ENCODE results near the gene HRK. TPM values are rescaled to one million over a fixed set of nuclear protein-coding genes. Genes with fewer than 3 reads are reported as not detected.

The HRK gene
- total and polyA plus RNA-seq, 10 of the 15 experiments (the other 5 are each of a cell fraction or from before 2014, with no cell fraction given) = not detected

- BruUV-seq (replicated peaks) = no TSS peak
- no peak overlapping the region for H3K9ac ChIP-seq (ENCODE audit: control insufficient read depth, insufficient read depth, low read length)
- intact Hi-C loops (cut with micrococcal nuclease; ENCODE audit: unreplicated experiment) = no loop called here
- ChIA-PET POLR2A (no interaction called here), SMC1A (ENCODE audit: uncharacterized antibody, unreplicated experiment) (no interaction called here), CTCF (no interaction called here), RAD21 (ENCODE audit: unreplicated experiment) (no interaction called here)
- no peak overlapping the region for H3K27ac ChIP-seq (ENCODE audit: control insufficient read depth, insufficient read depth)
- in situ Hi-C loops (cut with MboI) = no loop called here
- H3K9me3 ChIP-seq (replicated peaks; ENCODE audit: control insufficient read depth, insufficient read depth, low read length) = no peaks in the 10 kb centered on the region
- FAIRE-seq (no peak), DNase-seq (ENCODE audit: low read depth, low spot score) (no peak), ATAC-seq (no peak)
- no peak overlapping the region for H3K4me3 ChIP-seq
- H3K79me2 ChIP-seq (ENCODE audit: control insufficient read depth, insufficient read depth, low read length) = no peaks in the 10 kb centered on the region
- no peak for TF ChIP-seq ZNF687 (IDR thresholded peaks at IDR 0.05)
- no peak for TF ChIP-seq NBN (IDR thresholded peaks at IDR 0.05)
- no peak for TF ChIP-seq MAX (IDR thresholded peaks at IDR 0.05; ENCODE audit: low read depth, low read length)
- TF ChIP-seq FOXM1 (IDR thresholded peaks at IDR 0.05; ENCODE audit: low read depth, low read length) = no peak
- no peak for TF ChIP-seq STAT3 (IDR thresholded peaks at IDR 0.05; ENCODE audit: low read depth, low read length)
- TF ChIP-seq HCFC1 (IDR thresholded peaks at IDR 0.05; ENCODE audit: low read length) = no peak
- TF ChIP-seq SUPT20H (IDR thresholded peaks at IDR 0.05; ENCODE audit: borderline replicate concordance, control insufficient read depth, low read depth, low read length) = no peak
- no peaks in the 10 kb centered on the region for H4K20me1 ChIP-seq (ENCODE audit: control insufficient read depth, insufficient read depth)
- no peaks in the 10 kb centered on the region for H3K36me3 ChIP-seq (ENCODE audit: control insufficient read depth in 2 of 2, insufficient read depth in 2 of 2, low read length in 1 of 2)
- H3K4me1 ChIP-seq (ENCODE audit: control insufficient read depth, insufficient read depth, low read length) = no peaks in the 10 kb centered on the region
- no peaks in the 10 kb centered on the region for H3K27me3 ChIP-seq (replicated peaks in 1 of 2; ENCODE audit: control insufficient read depth in 2 of 2, insufficient read depth in 2 of 2, low read length in 1 of 2)
- no peak overlapping the region for H2AFZ ChIP-seq (ENCODE audit: control insufficient read depth, low read depth, low read length)
- no peak overlapping the region for H3K4me2 ChIP-seq (ENCODE audit: control insufficient read depth, insufficient read depth)
- 79% methylated on average over 2 of the region's 2 CpGs for WGBS (ENCODE audit: insufficient coverage, insufficient replicate concordance, low lambda C conversion rate, missing lambda C conversion rate)
Measured at GRCh38 chr12:116890330-116890729, 9.1 kb upstream of the HRK start.

Measured in GM12878 (cell line).